Common myeloid progenitor, CD34-positive (primary cell): ENCODE measurements around the gene LCN12.

ENCODE experiments used
- CTCF ChIA-PET: fragments of 350-600 bp; sonication (Branson Sonifier 250); formaldehyde crosslinking; loops from one replicate; lab custom pipeline; 2021; ENCODE audit warnings: antibody characterized with exemption; lab: Charles Lee
- POLR2A ChIA-PET: fragments of 350-600 bp; sonication (Branson Sonifier 250); formaldehyde crosslinking; loops from one replicate; lab custom pipeline; 2021; ENCODE audit warnings: antibody characterized with exemption; lab: Charles Lee
- DNase-seq, 3 donors: peaks; one replicate each; pipeline versions ENCODE4 v3.0.0 to v3.0.0-alpha.2; 2013
- H3K27ac ChIP-seq, 2 experiments: 1 replicate in 1 of 2; 2 replicates in 1 of 2; pipeline ENCODE4 v1.7.0; 2013; ENCODE audit warnings: inconsistent platforms in 2 of 2, low read length in 2 of 2, mild to moderate bottlenecking in 2 of 2, low read depth in 1 of 2, moderate library complexity in 1 of 2; ENCODE audit not compliant: severe bottlenecking in 2 of 2, insufficient read depth in 1 of 2, poor library complexity in 1 of 2
- H3K27me3 ChIP-seq, 5 experiments: replicated peaks in 2 of 5; 1 replicate in 3 of 5; 2 replicates in 2 of 5; pipeline versions ENCODE4 v1.6.1 to v1.7.0; 2013; ENCODE audit warnings: low read length in 4 of 5, mild to moderate bottlenecking in 2 of 5, moderate library complexity in 2 of 5, inconsistent platforms in 1 of 5; ENCODE audit not compliant: insufficient read depth in 5 of 5, control insufficient read depth in 4 of 5
- H3K36me3 ChIP-seq, 4 experiments: 1 replicate in 2 of 4; 2 replicates in 2 of 4; pipeline versions ENCODE4 v1.6.1 to v1.7.0; 2013; ENCODE audit warnings: low read length in 3 of 4, control low read depth in 1 of 4, mild to moderate bottlenecking in 1 of 4; ENCODE audit not compliant: control insufficient read depth in 4 of 4, insufficient read depth in 4 of 4
- H3K4me1 ChIP-seq, 4 experiments: 1 replicate in 3 of 4; 2 replicates in 1 of 4; pipeline versions ENCODE4 v1.6.1 to v1.7.1; 2013; ENCODE audit warnings: low read length in 3 of 4, mild to moderate bottlenecking in 3 of 4, control low read depth in 1 of 4, inconsistent platforms in 1 of 4, moderate library complexity in 1 of 4; ENCODE audit not compliant: control insufficient read depth in 4 of 4, insufficient read depth in 4 of 4; ENCODE audit errors: control extremely low read depth in 1 of 4
- H3K4me3 ChIP-seq, 7 experiments: 1 replicate in 4 of 7; 2 replicates in 3 of 7; pipeline versions ENCODE4 v1.5.1 to v1.7.0; 2013; ENCODE audit warnings: mild to moderate bottlenecking in 7 of 7, low read length in 6 of 7, moderate library complexity in 6 of 7, inconsistent platforms in 2 of 7, low read depth in 2 of 7, control low read depth in 1 of 7; ENCODE audit not compliant: insufficient read depth in 4 of 7, control insufficient read depth in 1 of 7; ENCODE audit errors: extremely low read depth in 1 of 7
- H3K9me3 ChIP-seq, 5 experiments: 1 replicate in 4 of 5; 2 replicates in 1 of 5; pipeline versions ENCODE4 v1.6.1 to v1.7.1; 2013; ENCODE audit warnings: low read length in 4 of 5, mild to moderate bottlenecking in 2 of 5, inconsistent platforms in 1 of 5, low read depth in 1 of 5, moderate library complexity in 1 of 5; ENCODE audit not compliant: control insufficient read depth in 4 of 5, insufficient read depth in 2 of 5; ENCODE audit errors: control extremely low read depth in 1 of 5
- WGBS: methylation state at CpG from one replicate; pipeline ENCODE4 v1.1.5; 2013; ENCODE audit not compliant: insufficient coverage; 5-methylcytosine and 5-hydroxymethylcytosine counted together

Gene LCN12

DNA sequence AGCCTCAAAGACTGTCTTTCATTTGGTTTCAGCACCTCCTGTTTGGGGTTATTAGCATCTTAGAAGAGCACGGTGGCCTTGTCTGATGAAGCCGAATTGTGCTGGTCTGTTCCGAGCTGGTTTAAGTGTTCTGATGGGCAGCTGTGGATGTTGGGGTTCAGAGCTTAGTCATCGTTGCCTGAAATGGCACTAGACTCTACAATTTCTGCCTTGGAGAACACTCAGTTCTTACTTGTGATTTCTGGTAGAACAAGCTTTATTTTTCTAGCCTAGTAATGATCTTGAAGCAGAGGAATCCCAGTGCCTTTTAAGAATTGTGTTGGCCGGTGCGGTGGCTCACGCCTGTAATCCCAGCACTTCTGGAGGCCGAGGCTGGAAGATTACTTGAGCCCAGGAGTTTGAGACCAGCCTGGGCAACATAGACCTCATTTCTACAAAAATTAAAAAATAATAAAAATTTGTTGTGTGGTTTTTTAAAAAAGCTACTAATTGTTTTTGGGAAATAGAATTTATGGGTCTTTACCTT is 15.4 kb upstream of the LCN12 start:
- 100% methylated on average over 4 of the region's 8 CpGs for WGBS
- ChIA-PET CTCF (no interaction called here), POLR2A (no interaction called here)
- H3K9me3 ChIP-seq, result peaks cover 0 to 3% (median 0%) of the 10 kb centered on the region in 5 experiments
- no peak overlapping the region for H3K27ac ChIP-seq
- H3K4me1 ChIP-seq, result peaks cover 0 to 4% (median 0%) of the 10 kb centered on the region in 4 experiments
- DNase-seq, result no peak
- no peaks in the 10 kb centered on the region for H3K27me3 ChIP-seq
- peaks cover 4 to 45% (median 26%) of the 10 kb centered on the region in 4 experiments for H3K36me3 ChIP-seq
- no peak overlapping the region for H3K4me3 ChIP-seq

- H3K9me3 ChIP-seq, result peaks cover 0 to 3% (median 0%) of the 10 kb centered on the region in 5 experiments
- H3K4me1 ChIP-seq, result peaks cover 0 to 4% (median 0%) of the 10 kb centered on the region in 4 experiments
- ChIA-PET CTCF (interaction anchor here (1.0 to 1.2 kb wide), 2 partner anchors 9 to 11 kb away, joined by 3 read pairs; no protein-coding TSS in a partner anchor), POLR2A (interaction anchor here (0.6 kb wide), 1 partner anchor 16 kb away, joined by 3 read pairs; no protein-coding TSS in a partner anchor)
- H3K27me3 ChIP-seq, result no peaks in the 10 kb centered on the region
- peaks cover 4 to 52% (median 29%) of the 10 kb centered on the region in 4 experiments for H3K36me3 ChIP-seq
- no peak for DNase-seq
- 91% methylated on average over 13 of the region's 15 CpGs for WGBS
- no peak overlapping the region for H3K4me3 ChIP-seq
- H3K27ac ChIP-seq, result no peak overlapping the region
Observed at GRCh38 chr9:136937186-136938001, 14.7 kb upstream of the LCN12 start.

DNA sequence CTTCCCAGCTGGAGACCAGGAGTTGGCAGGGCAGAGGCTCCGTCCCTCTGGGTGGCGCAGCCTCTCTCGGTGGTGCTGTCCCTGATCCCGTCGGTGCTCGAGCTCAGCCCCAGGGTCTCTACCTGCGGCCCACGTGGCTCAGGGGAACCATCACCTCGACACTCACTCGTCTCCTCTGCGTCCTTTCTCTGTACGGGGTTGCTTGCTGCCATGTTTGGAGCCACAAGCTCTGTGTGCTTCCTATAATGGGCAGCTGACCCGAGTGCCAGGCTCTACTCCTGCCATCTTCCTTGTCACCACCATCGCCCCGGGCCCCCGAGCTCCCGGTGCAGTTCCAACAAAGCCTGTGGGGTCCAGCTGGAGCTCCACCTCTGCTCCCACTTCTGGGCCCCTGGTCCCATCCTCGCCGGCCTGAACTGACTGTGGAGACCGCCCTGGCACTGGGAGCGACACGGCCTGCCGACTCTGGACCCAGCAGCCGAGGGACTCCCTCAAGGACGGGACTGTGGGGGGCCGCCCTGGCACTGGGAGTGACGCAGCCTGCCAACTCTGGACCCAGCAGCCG is 12.6 kb upstream of the LCN12 start:
- Histone ChIP-seq H3K4me3 (no peak overlapping the region), H3K9me3 (peaks cover 0 to 3% (median 0%) of the 10 kb centered on the region in 5 experiments), H3K36me3 (peaks cover 4 to 52% (median 31%) of the 10 kb centered on the region in 4 experiments), H3K27ac (no peak overlapping the region), H3K27me3 (no peaks in the 10 kb centered on the region), H3K4me1 (peaks cover 0 to 18% (median 10%) of the 10 kb centered on the region in 4 experiments)
- POLR2A ChIA-PET, result no interaction called here
- no peak for DNase-seq
- 96% methylated on average over 27 of the region's 28 CpGs for WGBS
- CTCF ChIA-PET, result interaction anchor here (1.4 kb wide), 1 partner anchor 11 kb away, joined by 3 read pairs; no protein-coding TSS in a partner anchor

- H3K4me1 ChIP-seq, result peaks cover 0 to 21% (median 14%) of the 10 kb centered on the region in 4 experiments
- H3K27me3 ChIP-seq, result no peaks in the 10 kb centered on the region
- ChIA-PET POLR2A (no interaction called here), CTCF (interaction anchor here (1.4 kb wide), 1 partner anchor 12 kb away, joined by 3 read pairs; no protein-coding TSS in a partner anchor)
- DNase-seq, result no peak
- H3K9me3 ChIP-seq, result peaks cover 0 to 3% (median 0%) of the 10 kb centered on the region in 5 experiments
- peaks cover 4 to 52% (median 31%) of the 10 kb centered on the region in 4 experiments for H3K36me3 ChIP-seq
- no peak overlapping the region for H3K4me3 ChIP-seq
- WGBS, result 93% methylated on average over 16 of the region's 16 CpGs
- H3K27ac ChIP-seq, result no peak overlapping the region
Observed at GRCh38 chr9:136939996-136940525, 12.0 kb upstream of the LCN12 start.

DNA sequence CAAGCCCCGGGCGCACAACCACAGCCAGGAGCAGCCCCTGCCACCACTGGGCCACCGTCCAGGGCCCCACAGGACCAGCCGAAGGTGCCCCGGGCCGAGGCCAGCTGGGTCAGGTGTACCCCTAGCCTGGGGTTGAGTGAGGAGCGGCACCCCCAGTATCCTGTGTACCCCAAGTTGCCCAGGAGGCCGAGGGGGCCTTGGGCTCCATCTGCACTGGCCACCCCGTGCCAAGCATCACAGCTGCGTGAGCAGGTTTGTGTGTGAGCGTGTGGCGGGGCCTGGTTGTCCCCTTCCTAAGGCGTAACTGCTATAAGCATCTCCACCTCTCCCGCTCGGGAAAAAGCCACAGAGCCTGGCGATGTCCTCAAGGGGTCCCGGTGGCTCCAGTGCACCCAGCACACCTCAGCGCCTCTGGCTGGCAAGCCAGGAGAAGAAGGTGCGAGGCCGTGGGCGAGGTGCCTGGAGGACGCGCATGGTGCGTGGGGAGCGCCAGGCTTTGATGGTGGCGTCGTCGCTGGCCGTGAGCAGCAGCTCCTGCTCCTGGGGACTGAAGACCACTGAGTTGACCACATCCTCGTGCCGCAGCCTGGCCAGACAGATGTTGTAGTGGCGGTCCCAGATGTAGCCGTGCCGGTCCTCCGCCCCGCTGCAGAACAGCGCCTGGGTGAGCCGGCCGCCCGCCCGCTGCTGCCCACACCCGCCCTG is 11.4 kb upstream of the LCN12 start:
- peaks cover 4 to 52% (median 31%) of the 10 kb centered on the region in 4 experiments for H3K36me3 ChIP-seq
- H3K27me3 ChIP-seq, result no peaks in the 10 kb centered on the region
- WGBS, result 97% methylated on average over 42 of the region's 42 CpGs
- no peak overlapping the region for H3K27ac ChIP-seq
- ChIA-PET POLR2A (no interaction called here), CTCF (no interaction called here)
- no peak for DNase-seq
- peaks cover 0 to 3% (median 0%) of the 10 kb centered on the region in 5 experiments for H3K9me3 ChIP-seq
- peaks cover 0 to 23% (median 15%) of the 10 kb centered on the region in 4 experiments for H3K4me1 ChIP-seq
- no peak overlapping the region for H3K4me3 ChIP-seq

DNA sequence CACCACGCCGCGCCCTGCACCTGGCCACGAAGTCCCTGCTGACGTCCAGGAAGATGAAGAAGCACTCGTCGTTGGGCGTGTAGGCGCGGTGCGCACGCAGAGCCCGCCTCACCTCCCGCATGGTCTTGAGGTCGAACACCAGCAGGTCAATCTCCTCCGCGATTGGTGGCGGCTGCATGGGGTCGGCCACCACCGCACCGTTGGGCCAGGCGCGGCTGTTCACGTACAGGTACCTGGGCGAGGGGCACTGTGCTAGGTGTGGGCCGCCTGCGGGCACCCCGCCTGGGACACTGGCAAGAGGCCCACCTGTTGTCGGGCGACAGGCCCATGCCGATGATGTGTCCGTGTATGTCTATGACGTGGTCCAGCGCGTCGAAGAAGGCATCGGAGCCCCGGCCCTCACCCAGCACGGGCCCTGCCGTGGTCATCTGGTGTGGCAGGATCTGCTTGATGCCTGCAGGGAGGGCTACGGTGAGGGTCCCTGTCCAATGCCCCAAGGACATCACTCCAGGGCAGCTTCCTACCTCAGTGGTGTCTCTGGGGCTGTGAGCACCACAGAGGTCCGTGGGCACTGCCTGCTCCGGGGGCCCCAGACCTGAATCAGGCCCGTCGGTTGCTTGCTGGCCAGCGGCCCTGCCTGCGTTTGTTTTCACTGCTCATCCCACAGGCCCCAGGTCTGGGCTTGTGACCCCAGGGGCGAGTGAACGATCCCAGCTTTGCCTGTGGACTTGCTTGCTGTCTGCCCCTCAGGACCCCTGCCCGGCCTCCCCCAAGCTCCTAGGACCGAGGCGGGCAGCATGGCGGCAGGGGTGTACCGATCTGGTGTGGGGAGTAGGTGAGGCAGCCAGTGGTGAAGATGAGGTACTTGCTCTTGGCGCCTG is 10.6 kb upstream of the LCN12 start:
- H3K27me3 ChIP-seq, result no peaks in the 10 kb centered on the region
- H3K4me1 ChIP-seq, result peaks cover 0 to 23% (median 15%) of the 10 kb centered on the region in 4 experiments
- H3K36me3 ChIP-seq, result peaks cover 4 to 52% (median 31%) of the 10 kb centered on the region in 4 experiments
- DNase-seq, result no peak
- peaks cover 0 to 3% (median 0%) of the 10 kb centered on the region in 5 experiments for H3K9me3 ChIP-seq
- H3K27ac ChIP-seq, result no peak overlapping the region
- WGBS, result 98% methylated on average over 48 of the region's 55 CpGs
- POLR2A ChIA-PET, result no interaction called here
- CTCF ChIA-PET, result no interaction called here
- H3K4me3 ChIP-seq, result no peak overlapping the region
